Urothelium cell line (cell line): ENCODE measurements around the gene PHC2.
"Not testable (repeated sequence)": the region's sequence is repeated elsewhere in the genome, so short reads cannot be mapped to it uniquely, and the experiment has no call there.

Experiments used
- DNase-seq: peaks from one replicate; pipeline ENCODE4 v3.0.0; 2011; ENCODE audit warnings: low spot score, mixed read lengths
- FAIRE-seq: peaks from 2 replicates; lab custom pipeline; 2011; peaks lifted over from hg19 to GRCh38; lab: Jason Lieb, UNC

Gene PHC2

GRCh38 chr1:33319186-33319948, 111.5 kb downstream of the PHC2 start:
- FAIRE-seq (no peak), DNase-seq (no peak)

- DNase-seq = no peak
- no peak for FAIRE-seq
These were observed 112.9 kb downstream of the PHC2 start for GRCh38 chr1:33317946-33318345.

GRCh38 chr1:33317354-33317753, 113.5 kb downstream of the PHC2 start:
- FAIRE-seq (no peak), DNase-seq (no peak)

- peak; percentile 20 for FAIRE-seq
- no peak for DNase-seq
These were observed 114.3 kb downstream of the PHC2 start for GRCh38 chr1:33316601-33317000.

- FAIRE-seq = no peak
- no peak for DNase-seq
These were observed 116.5 kb downstream of the PHC2 start for GRCh38 chr1:33314416-33314815.

- FAIRE-seq = no peak
- DNase-seq = no peak
These were observed 118.5 kb downstream of the PHC2 start for GRCh38 chr1:33312413-33312749.

GRCh38 chr1:33311706-33312412, 119.0 kb downstream of the PHC2 start:
- FAIRE-seq = no peak
- no peak for DNase-seq

GRCh38 chr1:33310702-33311101, 120.2 kb downstream of the PHC2 start:
- DNase-seq (no peak), FAIRE-seq (no peak)

GRCh38 chr1:33309351-33309750, 121.5 kb downstream of the PHC2 start:
- not testable (repeated sequence) for DNase-seq, FAIRE-seq

GRCh38 chr1:33307494-33307864, 123.4 kb downstream of the PHC2 start:
- no peak for FAIRE-seq

GRCh38 chr1:33306653-33307493, 124.0 kb downstream of the PHC2 start:
- DNase-seq (no peak), FAIRE-seq (no peak)

More at GRCh38 chr1:33307494-33307864, 123.4 kb downstream of the PHC2 start:
- no peak for DNase-seq

- FAIRE-seq (no peak), DNase-seq (no peak)
These were observed 124.9 kb downstream of the PHC2 start for GRCh38 chr1:33305816-33306652.

GRCh38 chr1:33305016-33305415, 125.9 kb downstream of the PHC2 start:
- DNase-seq (no peak), FAIRE-seq (no peak)

- DNase-seq (no peak), FAIRE-seq (no peak)
These were observed 128.6 kb downstream of the PHC2 start for GRCh38 chr1:33302325-33302724.

GRCh38 chr1:33301273-33301984, 129.5 kb downstream of the PHC2 start:
- DNase-seq (no peak), FAIRE-seq (no peak)

- no peak for FAIRE-seq
- DNase-seq = no peak
These were observed 130.2 kb downstream of the PHC2 start for GRCh38 chr1:33300673-33301072.

GRCh38 chr1:33299461-33300155, 131.3 kb downstream of the PHC2 start:
- no peak for FAIRE-seq
- DNase-seq = no peak

- FAIRE-seq (no peak), DNase-seq (peak; percentile 42)
These were observed 132.1 kb downstream of the PHC2 start for GRCh38 chr1:33298623-33299277.
